Lung microvascular endothelial cell (primary cell): ENCODE data around the gene ABT1. TPM values are rescaled to one million over a fixed set of nuclear protein-coding genes. Genes with fewer than 3 reads are reported as not detected.

Experiments
- DNase-seq, 2 donors: peaks; one replicate each; pipeline versions ENCODE4 v3.0.0 to v3.0.0-alpha.2; 2010; ENCODE audit warnings: low read depth in 2 of 2
- total RNA-seq: library from RNA; depleted of rRNA; stranded (reverse); fragments of >200 nt; gene quantifications from 2 replicates; pipeline ENCODE4 v1.2.1, GENCODE V29; 2014

ABT1 gene
- total RNA-seq, 1 donor from 2014 or later, result 21.4 TPM

- DNase-seq, result no peak
Observed at GRCh38 chr6:26602262-26602661, 5.5 kb downstream of the ABT1 start.

- DNase-seq, result no peak
Observed at GRCh38 chr6:26604026-26604425, 7.3 kb downstream of the ABT1 start.

GRCh38 chr6:26604797-26605196 is 8.0 kb downstream of the ABT1 start:
- no peak for DNase-seq

- peak; percentile 67 to 74 for DNase-seq
Observed at GRCh38 chr6:26607434-26608230, 10.9 kb downstream of the ABT1 start.

GRCh38 chr6:26609463-26609862 is 12.7 kb downstream of the ABT1 start:
- no peak for DNase-seq

- DNase-seq, result no peak
Observed at GRCh38 chr6:26611599-26611998, 14.8 kb downstream of the ABT1 start.

- DNase-seq, result no peak
Observed at GRCh38 chr6:26613201-26613600, 16.4 kb downstream of the ABT1 start.

- no peak for DNase-seq
Observed at GRCh38 chr6:26613689-26614683, 17.2 kb downstream of the ABT1 start.

- no peak for DNase-seq
Observed at GRCh38 chr6:26623339-26623859, 26.6 kb downstream of the ABT1 start.

GRCh38 chr6:26624557-26624956 is 27.8 kb downstream of the ABT1 start:
- no peak for DNase-seq

- DNase-seq, result no peak
Observed at GRCh38 chr6:26627843-26628242, 31.1 kb downstream of the ABT1 start.

GRCh38 chr6:26629359-26629758 is 32.6 kb downstream of the ABT1 start:
- no peak for DNase-seq

- DNase-seq, result no peak
Observed at GRCh38 chr6:26640806-26641205, 44.1 kb downstream of the ABT1 start.

- DNase-seq, result no peak
Observed at GRCh38 chr6:26646074-26646473, 49.3 kb downstream of the ABT1 start.

Other genes starting within 250 kb of the ABT1 start
- 14.9 and 15.9 TPM in 2 replicates for gene BTN3A2, start 231.8 kb upstream of the ABT1 start, total RNA-seq
- 7.4 and 10.9 TPM in 2 replicates for gene BTN2A2, start 213.8 kb upstream of the ABT1 start, total RNA-seq
- 6.8 and 11.5 TPM in 2 replicates for gene BTN3A1, start 194.7 kb upstream of the ABT1 start, total RNA-seq
- 8.1 and 9.7 TPM in 2 replicates for gene BTN3A3, start 156.4 kb upstream of the ABT1 start, total RNA-seq
- 6.1 and 7.9 TPM in 2 replicates for gene BTN2A1, start 139.0 kb upstream of the ABT1 start, total RNA-seq
- not detected in 2 replicates for gene BTN1A1, start 96.7 kb upstream of the ABT1 start, total RNA-seq
- gene HMGN4, start 58.6 kb upstream of the ABT1 start, total RNA-seq, result 45.5 and 52.4 TPM in 2 replicates
- 9.8 and 14.3 TPM in 2 replicates for gene ZNF322, start 62.8 kb downstream of the ABT1 start, total RNA-seq